Spleen (tissue), 7 donors: ENCODE data around the gene STIL.

Experiments
- CTCF ChIP-seq, 11 experiments: fragments of 200-600 bp in 7 of 11; fragments of 450-650 bp in 4 of 11; sonication (generic) in 4 of 11; IDR thresholded peaks in 8 of 11; conservative IDR thresholded peaks in 3 of 11; 1 replicate in 7 of 11; 2 replicates in 4 of 11; pipeline versions ENCODE4 v1.4.0 to v1.8.0; 2016 to 2021; ENCODE audit warnings: antibody characterized with exemption in 11 of 11, inconsistent platforms in 4 of 11, mild to moderate bottlenecking in 1 of 11
- POLR2A ChIP-seq, 3 donors: fragments of 450-650 bp; IDR thresholded peaks; one replicate each; pipeline ENCODE4 v1.5.1; 2017; ENCODE audit warnings: antibody characterized with exemption in 3 of 3, mild to moderate bottlenecking in 1 of 3
- POLR2AphosphoS5 ChIP-seq, 3 donors: sonication (generic); formaldehyde crosslinking; IDR thresholded peaks; one replicate each; pipeline ENCODE4 v1.5.1; 2017; ENCODE audit warnings: antibody characterized with exemption in 3 of 3
- donor health status: DM: no; HTN: no; CAD: no; lungs with moderate emphysema.
- donor health status: DM: no; HTN: no; CAD: no.
- donor health status: DM: no; HTN: no; CAD: no.

- TF ChIP-seq CTCF (IDR thresholded peaks at IDR 0.05 in 8 of 11, conservative IDR thresholded peaks at IDR 0.05 in 3 of 11) (no peak), POLR2AphosphoS5 (IDR thresholded peaks at IDR 0.05) (no peak), POLR2A (IDR thresholded peaks at IDR 0.05) (no peak)
Observed at GRCh38 chr1:47205918-47206317, 108.0 kb downstream of the STIL start.
